Uterus (tissue), 2 donors: ENCODE data around the gene FAM120B.

Source experiments
- POLR2A ChIP-seq, 2 donors: fragments of 450-650 bp; IDR thresholded peaks; one replicate each; pipeline ENCODE4 v1.6.1; 2016; ENCODE audit warnings: antibody characterized with exemption in 2 of 2, mild to moderate bottlenecking in 1 of 2, moderate library complexity in 1 of 2
- TF ChIP-seq, protein P1 (sequence below), 4 experiments: fragments of 200-600 bp in 2 of 4; fragments of 450-650 bp in 2 of 4; sonication (generic) in 2 of 4; IDR thresholded peaks; one replicate each; pipeline ENCODE4 v1.5.1; 2016 to 2019; ENCODE audit warnings: antibody characterized with exemption in 4 of 4, mild to moderate bottlenecking in 2 of 4, moderate library complexity in 1 of 4

DNA sequence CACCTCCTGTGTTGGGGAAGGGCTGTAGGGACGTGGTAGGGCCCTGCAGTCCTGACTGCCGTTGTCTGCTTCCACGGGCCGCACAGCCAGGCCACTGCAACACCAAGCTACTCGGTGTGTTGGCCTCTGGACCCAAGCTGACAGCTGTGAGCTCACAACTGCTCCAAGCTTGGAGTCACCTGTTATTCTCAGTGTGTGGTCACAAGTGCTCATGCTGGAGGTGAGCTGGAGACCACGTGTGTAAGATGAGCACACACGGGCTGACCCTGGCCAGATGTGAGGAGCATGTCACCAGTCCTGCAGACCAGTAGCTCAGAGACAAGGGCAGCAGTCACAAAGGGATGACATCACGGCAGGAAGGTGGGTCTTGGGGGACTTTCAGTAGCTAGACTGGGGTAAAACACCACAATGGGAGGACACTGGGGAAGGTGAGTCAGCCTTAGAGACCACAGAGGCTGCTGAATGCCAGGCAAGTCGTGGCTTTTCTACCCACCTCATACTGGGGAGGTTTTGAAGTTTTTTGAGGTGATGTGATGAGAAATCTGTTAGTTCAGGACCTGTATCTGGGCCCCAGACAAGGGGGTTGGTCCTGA, 87.3 kb downstream of the FAM120B start:
- TF ChIP-seq, protein P1, sequence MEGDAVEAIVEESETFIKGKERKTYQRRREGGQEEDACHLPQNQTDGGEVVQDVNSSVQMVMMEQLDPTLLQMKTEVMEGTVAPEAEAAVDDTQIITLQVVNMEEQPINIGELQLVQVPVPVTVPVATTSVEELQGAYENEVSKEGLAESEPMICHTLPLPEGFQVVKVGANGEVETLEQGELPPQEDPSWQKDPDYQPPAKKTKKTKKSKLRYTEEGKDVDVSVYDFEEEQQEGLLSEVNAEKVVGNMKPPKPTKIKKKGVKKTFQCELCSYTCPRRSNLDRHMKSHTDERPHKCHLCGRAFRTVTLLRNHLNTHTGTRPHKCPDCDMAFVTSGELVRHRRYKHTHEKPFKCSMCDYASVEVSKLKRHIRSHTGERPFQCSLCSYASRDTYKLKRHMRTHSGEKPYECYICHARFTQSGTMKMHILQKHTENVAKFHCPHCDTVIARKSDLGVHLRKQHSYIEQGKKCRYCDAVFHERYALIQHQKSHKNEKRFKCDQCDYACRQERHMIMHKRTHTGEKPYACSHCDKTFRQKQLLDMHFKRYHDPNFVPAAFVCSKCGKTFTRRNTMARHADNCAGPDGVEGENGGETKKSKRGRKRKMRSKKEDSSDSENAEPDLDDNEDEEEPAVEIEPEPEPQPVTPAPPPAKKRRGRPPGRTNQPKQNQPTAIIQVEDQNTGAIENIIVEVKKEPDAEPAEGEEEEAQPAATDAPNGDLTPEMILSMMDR (IDR thresholded peaks at IDR 0.05) = no peak
- TF ChIP-seq POLR2A (IDR thresholded peaks at IDR 0.05) = no peak
